GM21619 (cell line): Measurements from ENCODE around the gene LCE1E.

Experiments used
- ATAC-seq: cut with Tn5 transposase; IDR thresholded peaks from one replicate; pipeline ENCODE4 v1.9.1; 2021; ENCODE audit not compliant: unreplicated experiment

Gene LCE1E

DNA sequence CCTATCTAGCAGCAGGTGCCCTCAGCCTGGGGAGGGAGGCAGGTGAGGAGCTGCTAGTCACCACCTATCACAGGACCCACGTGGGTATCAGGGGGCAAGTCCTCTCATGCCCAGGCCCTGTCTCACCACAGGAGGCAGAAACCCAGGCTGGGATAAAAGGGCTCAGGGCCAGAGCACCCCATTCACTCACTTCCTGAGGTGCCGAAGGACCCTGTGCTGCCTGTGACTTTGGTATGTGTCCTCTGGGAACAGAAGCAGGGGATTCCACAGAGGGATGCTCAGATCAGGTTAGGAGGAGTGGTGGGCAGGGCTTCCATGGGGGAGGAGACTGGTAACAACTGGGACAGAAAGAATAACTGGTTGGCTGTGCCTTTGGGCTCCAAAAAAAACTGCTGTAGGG, at the start of gene LCE1E:
LCE1E (plus strand) TSS at position 181 of the 400 bp plus-strand sequence. CDS start 1,043 bp downstream, outside the sequence.
- no peak for ATAC-seq

GRCh38 chr1:152737997-152738396, 48.1 kb upstream of the LCE1E start:
- ATAC-seq = no peak

- ATAC-seq = no peak
Observed at GRCh38 chr1:152739841-152740240, 46.2 kb upstream of the LCE1E start.

GRCh38 chr1:152741656-152742055, 44.4 kb upstream of the LCE1E start:
- no peak for ATAC-seq

DNA sequence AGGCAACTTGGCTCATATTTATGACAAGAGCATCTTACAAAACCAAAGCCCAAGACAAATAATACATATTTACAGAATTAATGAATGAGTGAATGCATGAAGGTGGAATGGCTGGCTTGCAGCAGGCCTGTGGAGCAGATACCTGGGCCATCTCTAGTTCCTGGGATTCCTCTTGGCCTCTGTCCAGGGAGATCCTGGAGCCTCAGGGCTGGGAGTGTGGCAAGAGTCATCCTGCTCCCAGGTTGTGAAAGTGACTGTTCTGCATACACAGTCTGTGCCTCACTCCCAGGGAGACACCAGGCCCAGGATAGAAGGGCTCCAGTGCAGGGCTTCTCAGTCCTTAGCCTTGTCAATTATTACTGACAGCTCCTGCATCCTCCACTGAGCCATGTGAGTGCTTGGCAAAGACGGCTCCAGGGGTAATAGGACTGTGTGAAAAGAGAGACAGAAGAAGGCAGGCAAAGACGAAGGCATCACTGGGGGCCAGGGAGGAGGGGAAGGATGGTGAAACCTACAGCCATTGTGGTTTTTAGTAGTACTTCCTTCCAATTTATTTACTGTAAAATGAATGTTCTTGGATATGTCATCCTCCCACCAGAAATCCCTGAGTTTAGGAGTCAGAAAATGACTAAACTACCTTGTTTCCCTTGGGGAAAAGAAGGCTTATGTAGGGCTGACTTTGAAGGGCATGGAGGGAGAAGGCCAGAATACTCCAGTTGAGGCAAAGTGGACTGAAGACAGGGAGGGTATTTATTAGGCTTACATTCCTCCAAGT, 42.5 kb upstream of the LCE1E start:
- no peak for ATAC-seq

GRCh38 chr1:152745289-152745704, 40.8 kb upstream of the LCE1E start:
- no peak for ATAC-seq

DNA sequence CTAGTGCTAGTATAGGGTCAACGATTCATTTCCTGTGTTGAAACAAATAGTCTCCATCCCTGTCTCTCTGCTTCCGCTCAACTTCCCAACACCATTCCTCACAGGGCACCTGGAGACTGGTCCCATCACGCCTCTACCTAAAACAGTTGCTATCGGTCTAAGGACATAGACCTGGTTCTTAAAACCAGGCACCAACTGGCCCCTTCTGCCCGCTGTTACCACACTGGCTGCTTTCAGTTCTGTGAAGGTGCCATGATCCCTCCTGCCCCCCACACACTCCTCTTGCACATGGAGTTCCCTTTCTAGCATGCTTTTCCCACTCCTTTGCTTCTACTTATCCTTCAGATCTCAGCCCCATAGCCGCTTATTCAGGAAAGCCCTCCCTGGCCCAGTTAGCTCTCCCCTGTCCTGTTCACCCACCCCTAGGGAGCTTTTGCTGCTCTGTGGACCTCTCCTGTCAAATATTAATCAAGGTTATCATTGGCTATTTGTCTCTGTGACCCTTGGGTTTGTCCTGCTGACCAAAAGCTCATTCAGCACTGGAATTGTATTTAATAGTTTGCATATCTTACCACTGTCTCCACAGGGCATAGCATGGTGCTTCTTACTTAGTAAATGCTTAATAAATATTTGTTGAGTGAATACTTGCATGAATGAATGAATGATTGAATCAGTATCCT, 40.2 kb upstream of the LCE1E start:
- no peak for ATAC-seq

DNA sequence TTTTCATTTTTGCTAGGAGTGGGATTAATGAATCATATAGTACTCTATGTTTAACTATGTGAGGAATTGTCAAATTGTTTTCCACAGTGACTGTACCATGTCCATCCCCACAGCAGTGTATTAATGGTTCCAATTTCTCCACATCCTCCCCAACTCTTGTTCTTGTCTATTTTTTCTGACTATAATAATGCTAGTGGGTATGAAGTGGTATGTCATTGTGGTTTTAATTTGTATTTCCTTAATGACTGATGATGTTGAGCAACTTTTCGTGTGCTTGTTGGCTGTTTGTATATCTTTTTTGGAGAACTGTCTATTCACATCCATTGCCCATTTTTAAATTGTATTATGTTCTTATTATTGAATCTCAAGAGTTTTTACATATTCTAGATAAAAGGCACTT, 38.2 kb upstream of the LCE1E start:
- no peak for ATAC-seq

DNA sequence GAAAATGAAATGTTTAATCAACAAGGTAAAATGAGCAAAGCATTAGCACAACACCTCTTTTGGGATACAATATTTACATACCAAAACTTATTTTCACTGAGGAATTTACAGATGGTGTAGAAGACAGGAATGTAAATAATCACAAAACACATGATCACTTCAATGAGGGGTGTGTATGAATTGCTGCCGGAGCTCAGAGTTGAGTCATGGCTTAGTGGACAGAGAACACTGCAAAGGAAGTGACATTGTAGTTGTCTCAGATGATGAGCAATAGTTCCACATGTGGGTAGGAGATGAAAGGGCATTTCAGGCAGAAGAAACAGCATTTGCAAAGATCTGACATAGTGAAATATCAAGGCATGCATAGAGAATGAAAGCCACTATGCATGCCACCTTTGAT, 33.8 kb upstream of the LCE1E start:
- no peak for ATAC-seq

DNA sequence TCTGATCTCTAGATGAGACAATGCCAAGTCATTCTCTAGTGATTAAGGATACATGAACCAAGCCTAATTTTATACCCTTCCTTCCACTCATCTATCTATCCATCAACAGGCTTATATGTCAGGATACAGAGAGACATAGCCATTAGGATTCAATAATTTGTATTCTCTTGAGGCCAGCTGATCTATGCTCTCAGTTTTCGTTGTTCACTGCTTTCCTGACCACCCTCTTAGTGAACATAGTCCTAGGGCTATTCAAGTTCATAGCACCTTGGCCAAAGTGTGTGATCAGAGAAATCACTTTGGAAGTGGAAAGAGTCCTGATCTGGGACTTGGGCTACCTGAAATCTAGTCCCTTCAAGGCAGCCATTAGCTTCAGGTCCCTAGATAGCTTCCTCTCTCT, 32.5 kb upstream of the LCE1E start:
- no peak for ATAC-seq

GRCh38 chr1:152756872-152757271, 29.2 kb upstream of the LCE1E start:
- no peak for ATAC-seq

DNA sequence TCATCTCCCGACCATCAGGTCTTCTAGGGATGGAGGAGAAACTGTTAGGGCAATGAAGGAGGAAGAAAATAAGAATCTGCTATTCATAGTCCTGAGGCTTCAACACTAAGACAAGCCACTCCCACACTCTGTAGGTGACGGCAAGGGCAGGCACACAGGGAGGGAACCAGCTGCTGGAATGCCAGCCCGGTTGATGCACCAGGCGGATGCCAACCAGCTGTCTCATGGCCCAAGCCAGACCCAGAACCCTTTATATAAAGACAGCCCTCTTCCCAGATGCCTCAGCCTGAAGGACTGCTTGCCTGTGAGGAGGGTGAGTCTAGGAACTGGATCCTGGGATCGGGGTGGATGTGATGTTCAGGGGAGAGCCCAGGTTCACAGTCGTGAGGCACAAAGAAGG, 28.3 kb upstream of the LCE1E start, which contains the start of gene KPRP:
KPRP (plus strand) TSS at position 279 of the 400 bp plus-strand sequence. CDS start 1,564 bp downstream, outside the sequence.
- ATAC-seq = no peak

DNA sequence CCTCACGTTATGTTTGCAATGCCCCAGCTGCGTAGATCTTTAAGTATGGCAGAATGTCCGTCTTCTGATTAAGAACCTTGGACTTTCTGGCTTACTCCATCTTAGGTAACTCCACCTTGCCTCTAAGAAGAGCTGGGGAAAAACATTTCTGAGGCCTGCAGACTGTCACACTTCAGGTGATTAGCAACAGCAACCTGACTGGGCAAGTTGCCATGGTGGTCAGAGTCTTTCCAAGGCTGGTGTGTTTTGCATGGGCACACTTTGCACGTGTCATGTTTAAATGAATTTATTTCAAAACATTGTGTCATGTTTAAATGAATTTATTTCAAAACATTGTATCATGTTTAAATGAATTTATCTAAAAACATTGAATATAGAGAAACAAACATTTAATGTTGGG, 27.4 kb upstream of the LCE1E start:
- no peak for ATAC-seq

- no peak for ATAC-seq
Observed at GRCh38 chr1:152759453-152760173, 26.4 kb upstream of the LCE1E start.

DNA sequence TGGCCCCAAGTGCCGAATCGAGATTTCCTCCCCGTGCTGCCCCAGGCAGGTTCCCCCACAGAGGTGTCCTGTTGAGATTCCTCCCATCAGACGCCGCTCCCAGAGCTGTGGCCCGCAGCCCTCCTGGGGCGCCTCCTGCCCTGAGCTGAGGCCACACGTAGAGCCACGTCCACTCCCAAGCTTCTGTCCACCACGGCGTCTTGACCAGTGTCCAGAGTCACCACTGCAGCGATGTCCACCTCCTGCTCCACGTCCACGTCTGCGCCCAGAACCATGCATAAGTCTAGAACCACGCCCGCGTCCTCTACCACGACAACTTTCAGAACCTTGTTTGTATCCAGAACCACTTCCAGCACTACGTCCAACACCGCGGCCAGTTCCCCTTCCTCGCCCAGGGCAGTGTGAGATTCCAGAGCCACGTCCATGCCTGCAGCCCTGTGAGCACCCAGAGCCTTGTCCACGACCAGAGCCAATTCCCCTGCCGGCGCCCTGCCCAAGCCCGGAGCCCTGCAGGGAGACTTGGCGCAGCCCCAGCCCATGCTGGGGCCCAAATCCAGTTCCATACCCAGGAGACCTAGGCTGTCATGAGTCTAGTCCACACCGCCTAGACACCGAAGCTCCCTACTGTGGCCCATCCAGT, 25.4 kb upstream of the LCE1E start:
- no peak for ATAC-seq

GRCh38 chr1:152761609-152762213, 24.3 kb upstream of the LCE1E start:
- no peak for ATAC-seq

DNA sequence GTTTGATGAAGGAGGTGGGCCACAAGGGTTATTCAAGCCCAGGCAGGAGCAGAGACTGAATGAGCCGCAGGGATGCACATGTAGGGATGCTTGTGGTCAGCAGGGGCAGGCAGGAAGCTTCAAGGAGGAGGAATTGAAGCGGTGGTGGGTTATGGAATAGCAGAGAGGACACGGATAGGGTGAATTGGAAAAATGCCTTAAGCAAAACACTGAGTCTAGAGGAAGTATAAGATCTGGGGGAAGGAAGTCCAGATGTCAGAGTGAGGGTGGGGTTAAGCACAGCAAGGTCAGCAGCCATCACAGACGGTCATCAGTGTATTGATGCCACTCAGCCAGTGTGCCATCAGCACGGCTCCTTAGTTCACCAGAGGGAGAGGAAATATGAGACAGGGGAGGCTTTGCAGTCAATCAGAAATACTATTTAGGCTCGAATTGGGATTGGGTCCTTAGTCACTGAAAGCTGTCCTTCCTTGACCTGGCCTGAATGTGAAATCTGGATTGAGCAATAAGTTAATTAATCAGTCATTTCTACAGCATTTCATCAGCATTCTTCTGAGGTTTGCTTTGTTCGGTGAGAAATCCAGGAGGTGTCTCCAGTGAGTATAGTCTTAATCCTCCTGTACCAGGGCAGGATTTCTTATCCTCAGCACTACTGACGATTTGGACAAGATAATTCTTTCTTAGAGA, 17.1 kb upstream of the LCE1E start:
- ATAC-seq = no peak

- ATAC-seq = no peak
Observed at GRCh38 chr1:152770411-152770810, 15.6 kb upstream of the LCE1E start.

DNA sequence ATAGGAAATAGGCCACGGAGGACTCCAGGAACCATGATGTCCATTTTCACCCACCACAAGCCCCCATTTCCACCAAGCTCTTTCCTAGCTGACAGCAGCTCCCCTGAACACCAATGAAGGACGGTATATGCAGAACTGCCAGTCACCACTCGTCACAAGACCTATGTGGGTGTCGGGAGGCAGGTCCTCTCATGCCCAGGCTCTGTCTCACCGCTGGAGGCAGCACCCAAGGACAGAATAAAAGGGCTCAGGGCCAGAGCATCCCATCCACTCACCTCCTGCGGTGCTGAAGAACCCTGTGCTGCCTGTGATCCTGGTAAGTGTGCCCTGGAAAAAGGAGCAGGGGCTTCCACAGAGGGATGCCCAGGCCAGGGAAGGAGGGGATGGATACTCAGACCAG, 11.2 kb upstream of the LCE1E start, which contains the start of gene LCE1F:
LCE1F (plus strand) TSS at position 266 of the 400 bp plus-strand sequence. CDS start 1,232 bp downstream, outside the sequence.
- ATAC-seq = no peak

- no peak for ATAC-seq
Observed at GRCh38 chr1:152776361-152776760, 9.7 kb upstream of the LCE1E start.
